ENCODE data around the gene PHOSPHO2.

Gene PHOSPHO2

DNA sequence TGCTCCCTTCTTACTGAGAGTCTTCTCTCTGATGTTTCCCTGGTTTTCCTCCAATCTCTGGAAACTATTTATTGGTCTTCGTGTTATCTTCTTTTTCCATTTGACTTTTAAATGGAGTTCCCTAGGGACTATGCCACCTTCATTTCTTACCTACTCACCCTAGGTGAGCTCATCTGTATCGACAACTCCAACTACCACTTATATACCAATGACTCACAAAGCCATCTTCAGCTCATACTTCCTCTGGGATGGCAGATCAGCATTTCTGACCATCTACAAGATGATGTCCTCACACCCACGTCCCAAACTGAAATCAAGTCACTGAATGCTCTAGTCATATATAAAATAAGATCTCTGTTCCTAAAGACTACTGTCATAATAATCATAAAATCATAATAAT is 40.6 kb upstream of the PHOSPHO2 start:
- no peak overlapping the region for H3K4me3 ChIP-seq (replicated peaks; ENCODE audit: insufficient read depth, low read length)
- no peaks in the 10 kb centered on the region for H3K27me3 ChIP-seq (ENCODE audit: insufficient read depth, poor library complexity, severe bottlenecking)
- no peak for DNase-seq (ENCODE audit: low read depth in 1 of 2, low spot score in 1 of 2)
- H3K27ac ChIP-seq (replicated peaks): no peak overlapping the region
- TF ChIP-seq SPI1 (IDR thresholded peaks at IDR 0.05; ENCODE audit: borderline replicate concordance, low read depth): no peak

DNA sequence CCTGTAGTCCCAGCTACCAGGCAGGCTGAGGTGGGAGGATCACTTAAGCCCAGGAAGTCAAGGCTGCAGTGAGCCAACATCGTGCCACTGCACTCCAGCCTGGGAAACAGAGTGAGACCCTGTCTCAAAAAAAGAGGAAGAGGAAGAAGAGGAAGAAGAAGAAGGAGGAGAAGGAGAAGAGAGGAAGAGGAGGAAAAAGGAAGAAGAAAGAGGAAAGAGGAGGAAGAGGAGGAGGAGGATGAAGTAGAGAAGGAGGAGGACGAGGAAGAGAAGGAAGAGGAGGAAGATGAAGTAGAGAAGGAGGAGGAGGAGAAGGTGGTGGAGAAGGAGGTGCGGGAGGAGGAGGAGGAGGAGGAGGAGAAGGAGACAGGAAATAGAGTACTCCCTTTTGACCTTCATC is 38.1 kb upstream of the PHOSPHO2 start:
- H3K27me3 ChIP-seq (ENCODE audit: insufficient read depth, poor library complexity, severe bottlenecking): no peaks in the 10 kb centered on the region
- DNase-seq (ENCODE audit: low read depth in 1 of 2, low spot score in 1 of 2): no peak
- H3K27ac ChIP-seq (replicated peaks): no peak overlapping the region
- TF ChIP-seq GABPA (IDR thresholded peaks at IDR 0.05; ENCODE audit: low read depth): no peak
- peak; percentile 30; the same call in 1 of the 2 replicates for TF ChIP-seq SPI1 (IDR thresholded peaks at IDR 0.05; ENCODE audit: borderline replicate concordance, low read depth)
- no peak overlapping the region for H3K4me3 ChIP-seq (replicated peaks; ENCODE audit: insufficient read depth, low read length)

DNA sequence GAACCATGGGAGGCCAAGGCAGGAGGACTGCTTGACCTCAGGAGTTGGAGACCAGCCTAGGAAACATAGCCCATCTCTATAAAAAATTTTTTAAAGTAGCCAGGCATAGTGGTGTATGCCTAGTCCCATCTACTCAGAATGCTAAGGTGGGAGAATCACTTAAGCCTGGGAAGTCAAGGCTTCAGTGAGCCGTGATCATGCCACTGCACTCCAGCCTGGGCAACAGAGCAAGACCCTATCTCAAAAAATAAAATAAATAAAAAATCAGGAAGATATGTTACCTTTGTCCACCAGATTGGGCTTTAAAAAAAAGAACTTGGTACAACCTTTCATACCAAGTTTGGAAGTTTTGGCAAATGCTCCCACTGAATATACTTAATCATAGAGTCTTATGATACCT is 35.4 kb upstream of the PHOSPHO2 start:
- TF ChIP-seq POLR2AphosphoS5 (IDR thresholded peaks at IDR 0.05; ENCODE audit: low read depth) (no peak), SPI1 (IDR thresholded peaks at IDR 0.05; ENCODE audit: borderline replicate concordance, low read depth) (no peak), GABPA (IDR thresholded peaks at IDR 0.05; ENCODE audit: low read depth) (no peak)
- TF ChIP-seq, protein P1, sequence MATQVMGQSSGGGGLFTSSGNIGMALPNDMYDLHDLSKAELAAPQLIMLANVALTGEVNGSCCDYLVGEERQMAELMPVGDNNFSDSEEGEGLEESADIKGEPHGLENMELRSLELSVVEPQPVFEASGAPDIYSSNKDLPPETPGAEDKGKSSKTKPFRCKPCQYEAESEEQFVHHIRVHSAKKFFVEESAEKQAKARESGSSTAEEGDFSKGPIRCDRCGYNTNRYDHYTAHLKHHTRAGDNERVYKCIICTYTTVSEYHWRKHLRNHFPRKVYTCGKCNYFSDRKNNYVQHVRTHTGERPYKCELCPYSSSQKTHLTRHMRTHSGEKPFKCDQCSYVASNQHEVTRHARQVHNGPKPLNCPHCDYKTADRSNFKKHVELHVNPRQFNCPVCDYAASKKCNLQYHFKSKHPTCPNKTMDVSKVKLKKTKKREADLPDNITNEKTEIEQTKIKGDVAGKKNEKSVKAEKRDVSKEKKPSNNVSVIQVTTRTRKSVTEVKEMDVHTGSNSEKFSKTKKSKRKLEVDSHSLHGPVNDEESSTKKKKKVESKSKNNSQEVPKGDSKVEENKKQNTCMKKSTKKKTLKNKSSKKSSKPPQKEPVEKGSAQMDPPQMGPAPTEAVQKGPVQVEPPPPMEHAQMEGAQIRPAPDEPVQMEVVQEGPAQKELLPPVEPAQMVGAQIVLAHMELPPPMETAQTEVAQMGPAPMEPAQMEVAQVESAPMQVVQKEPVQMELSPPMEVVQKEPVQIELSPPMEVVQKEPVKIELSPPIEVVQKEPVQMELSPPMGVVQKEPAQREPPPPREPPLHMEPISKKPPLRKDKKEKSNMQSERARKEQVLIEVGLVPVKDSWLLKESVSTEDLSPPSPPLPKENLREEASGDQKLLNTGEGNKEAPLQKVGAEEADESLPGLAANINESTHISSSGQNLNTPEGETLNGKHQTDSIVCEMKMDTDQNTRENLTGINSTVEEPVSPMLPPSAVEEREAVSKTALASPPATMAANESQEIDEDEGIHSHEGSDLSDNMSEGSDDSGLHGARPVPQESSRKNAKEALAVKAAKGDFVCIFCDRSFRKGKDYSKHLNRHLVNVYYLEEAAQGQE (IDR thresholded peaks at IDR 0.05; ENCODE audit: insufficient replicate concordance, low read depth): no peak
- TF ChIP-seq, protein P2, sequence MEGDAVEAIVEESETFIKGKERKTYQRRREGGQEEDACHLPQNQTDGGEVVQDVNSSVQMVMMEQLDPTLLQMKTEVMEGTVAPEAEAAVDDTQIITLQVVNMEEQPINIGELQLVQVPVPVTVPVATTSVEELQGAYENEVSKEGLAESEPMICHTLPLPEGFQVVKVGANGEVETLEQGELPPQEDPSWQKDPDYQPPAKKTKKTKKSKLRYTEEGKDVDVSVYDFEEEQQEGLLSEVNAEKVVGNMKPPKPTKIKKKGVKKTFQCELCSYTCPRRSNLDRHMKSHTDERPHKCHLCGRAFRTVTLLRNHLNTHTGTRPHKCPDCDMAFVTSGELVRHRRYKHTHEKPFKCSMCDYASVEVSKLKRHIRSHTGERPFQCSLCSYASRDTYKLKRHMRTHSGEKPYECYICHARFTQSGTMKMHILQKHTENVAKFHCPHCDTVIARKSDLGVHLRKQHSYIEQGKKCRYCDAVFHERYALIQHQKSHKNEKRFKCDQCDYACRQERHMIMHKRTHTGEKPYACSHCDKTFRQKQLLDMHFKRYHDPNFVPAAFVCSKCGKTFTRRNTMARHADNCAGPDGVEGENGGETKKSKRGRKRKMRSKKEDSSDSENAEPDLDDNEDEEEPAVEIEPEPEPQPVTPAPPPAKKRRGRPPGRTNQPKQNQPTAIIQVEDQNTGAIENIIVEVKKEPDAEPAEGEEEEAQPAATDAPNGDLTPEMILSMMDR (IDR thresholded peaks at IDR 0.05; ENCODE audit: insufficient read depth, low read length): no peak

DNA sequence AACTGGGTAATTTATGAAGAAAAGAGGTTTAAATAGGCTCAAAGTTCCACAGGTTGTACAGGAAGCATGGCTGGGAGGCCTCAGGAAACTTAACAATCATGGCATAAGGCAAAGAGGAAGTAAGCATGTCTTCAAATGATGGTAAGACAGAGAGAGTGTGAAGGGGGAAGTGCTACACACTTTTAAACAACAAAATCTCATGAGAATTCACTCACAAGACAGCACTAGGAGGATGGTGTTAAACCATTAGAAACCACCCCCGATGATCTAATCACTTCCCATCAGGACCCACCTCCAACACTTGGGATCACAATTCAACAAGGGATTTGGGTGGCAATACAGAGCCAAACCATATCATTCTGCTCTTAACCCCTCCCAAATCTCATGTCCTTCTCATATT is 34.9 kb upstream of the PHOSPHO2 start:
- peak overlapping the region; percentile 23; the same call in 1 of the 2 replicates for H3K27ac ChIP-seq (replicated peaks)
- no peak overlapping the region for H3K4me3 ChIP-seq (replicated peaks; ENCODE audit: insufficient read depth, low read length)
- no peaks in the 10 kb centered on the region for H3K27me3 ChIP-seq (ENCODE audit: insufficient read depth, poor library complexity, severe bottlenecking)
- DNase-seq (ENCODE audit: low read depth in 1 of 2, low spot score in 1 of 2): peak; percentile 13 to 37
- TF ChIP-seq POLR2AphosphoS5 (IDR thresholded peaks at IDR 0.05; ENCODE audit: low read depth) (no peak), SPI1 (IDR thresholded peaks at IDR 0.05; ENCODE audit: borderline replicate concordance, low read depth) (peak; percentile 90)

More for the DNA sequence above, 35.4 kb upstream of the PHOSPHO2 start:
- DNase-seq (ENCODE audit: low read depth in 1 of 2, low spot score in 1 of 2): no peak
- Histone ChIP-seq H3K4me3 (replicated peaks; ENCODE audit: insufficient read depth, low read length) (no peak overlapping the region), H3K27ac (replicated peaks) (peak overlapping the region; percentile 23; the same call in 1 of the 2 replicates), H3K27me3 (ENCODE audit: insufficient read depth, poor library complexity, severe bottlenecking) (no peaks in the 10 kb centered on the region)

DNA sequence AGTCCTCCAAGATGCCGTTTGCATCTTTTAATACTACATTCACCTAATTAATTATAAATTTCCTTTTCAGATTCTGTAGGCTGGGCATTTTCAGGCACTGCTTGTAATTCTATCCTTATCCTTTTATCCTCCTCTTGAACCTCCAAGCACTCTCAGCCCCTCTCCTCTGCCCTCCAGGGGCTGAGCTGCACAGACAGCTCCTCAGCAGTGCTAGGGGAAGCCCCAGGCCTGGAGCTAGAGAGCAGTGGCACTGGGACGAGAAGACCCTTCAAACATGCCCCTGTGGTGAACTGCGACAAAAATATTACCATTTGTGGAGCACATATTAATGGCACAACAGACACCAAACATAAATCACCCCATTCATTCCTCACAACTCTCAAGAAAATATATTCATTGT is 33.0 kb upstream of the PHOSPHO2 start:
- H3K27me3 ChIP-seq (ENCODE audit: insufficient read depth, poor library complexity, severe bottlenecking): no peaks in the 10 kb centered on the region
- DNase-seq (ENCODE audit: low read depth in 1 of 2, low spot score in 1 of 2): no peak
- TF ChIP-seq POLR2AphosphoS5 (IDR thresholded peaks at IDR 0.05; ENCODE audit: low read depth): no peak
- no peak for TF ChIP-seq GABPA (IDR thresholded peaks at IDR 0.05; ENCODE audit: low read depth)
- TF ChIP-seq, protein P1 (IDR thresholded peaks at IDR 0.05; ENCODE audit: insufficient replicate concordance, low read depth): no peak
- TF ChIP-seq, protein P2 (IDR thresholded peaks at IDR 0.05; ENCODE audit: insufficient read depth, low read length): no peak
- H3K4me3 ChIP-seq (replicated peaks; ENCODE audit: insufficient read depth, low read length): no peak overlapping the region
- H3K27ac ChIP-seq (replicated peaks): no peak overlapping the region

All from HL-60 (cell line).